Frontal cortex (tissue), 4 donors: ENCODE measurements around the gene KRTAP5-2. TPM values are rescaled to one million over a fixed set of nuclear protein-coding genes. Genes with fewer than 3 reads are reported as not detected.
"Not testable (repeated sequence)": the region's sequence is repeated elsewhere in the genome, so short reads cannot be mapped to it uniquely, and the experiment has no call there.

Experiments used
- DNase-seq, 2 donors: peaks; one replicate each; pipeline ENCODE4 v3.0.0; 2012; ENCODE audit warnings: low spot score in 2 of 2
- FAIRE-seq: peaks from 2 replicates; lab custom pipeline; 2012; peaks lifted over from hg19 to GRCh38; lab: Jason Lieb, UNC
- total RNA-seq: library from RNA; depleted of rRNA; stranded (reverse); fragments of >200 nt; gene quantifications from one replicate; pipeline ENCODE4 v1.2.3, GENCODE V29; 2014
- donor health status: control.
- donor health status: control.
- donor health status: control.

Gene KRTAP5-2
- total RNA-seq, 1 donor from 2014 or later: not detected

- no peak for FAIRE-seq
Observed at GRCh38 chr11:1629326-1630185, 31.5 kb upstream of the KRTAP5-2 start, which contains the start of gene KRTAP5-5. Gene KRTAP5-5, plus strand, starts transcription at chr11:1629775. Its CDS starts 66 bp downstream, at chr11:1629841.

DNA sequence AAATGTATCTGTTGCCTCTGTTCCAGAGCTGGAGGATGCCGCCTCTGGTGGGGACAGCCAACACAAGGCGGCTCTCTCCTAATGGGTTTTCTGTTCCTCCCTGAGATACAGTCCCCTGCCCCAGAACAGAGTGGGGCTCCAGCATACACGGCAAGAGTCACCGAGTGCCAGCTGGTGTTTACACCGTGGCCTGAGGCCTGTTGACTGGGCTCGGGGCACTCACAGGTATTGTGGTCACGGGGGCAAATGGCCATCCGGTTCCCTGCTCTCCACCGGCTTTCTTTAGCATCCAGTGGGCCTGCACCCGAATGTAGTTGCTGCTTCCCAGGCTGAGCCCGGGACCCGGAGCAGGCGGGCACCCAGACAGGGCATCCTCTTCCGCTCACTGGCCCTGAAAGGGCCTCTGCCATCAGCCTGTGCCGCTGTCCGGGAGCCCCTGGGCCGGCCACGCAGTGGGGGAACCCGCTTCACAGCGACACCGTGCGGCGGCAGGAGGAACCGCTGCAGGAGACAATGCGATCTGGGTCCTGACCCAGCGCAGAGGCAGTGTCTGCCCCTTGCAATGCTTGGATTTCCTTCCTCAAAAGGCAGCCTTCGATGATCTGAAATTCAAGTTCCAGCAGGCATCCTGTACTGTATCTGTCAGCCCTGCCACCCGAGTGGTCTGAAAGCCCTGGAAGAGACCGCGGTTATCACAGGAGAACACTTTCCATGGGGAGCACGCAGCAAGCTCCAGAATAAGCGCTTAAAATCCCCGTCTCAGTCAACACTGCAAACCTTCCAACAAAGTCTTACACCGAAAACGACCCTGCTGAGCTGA lies 30.6 kb upstream of the KRTAP5-2 start:
- FAIRE-seq (no peak), DNase-seq (peak; percentile 71 to 82)

More at GRCh38 chr11:1629326-1630185, 31.5 kb upstream of the KRTAP5-2 start, which contains the start of gene KRTAP5-5:
- no peak for DNase-seq

- FAIRE-seq (no peak), DNase-seq (no peak)
Observed at GRCh38 chr11:1625541-1625940, 27.4 kb upstream of the KRTAP5-2 start.

- FAIRE-seq: no peak
- DNase-seq: no peak
Observed at GRCh38 chr11:1624621-1625020, 26.5 kb upstream of the KRTAP5-2 start.

- FAIRE-seq (no peak), DNase-seq (no peak)
Observed at GRCh38 chr11:1623716-1624115, 25.6 kb upstream of the KRTAP5-2 start.

DNA sequence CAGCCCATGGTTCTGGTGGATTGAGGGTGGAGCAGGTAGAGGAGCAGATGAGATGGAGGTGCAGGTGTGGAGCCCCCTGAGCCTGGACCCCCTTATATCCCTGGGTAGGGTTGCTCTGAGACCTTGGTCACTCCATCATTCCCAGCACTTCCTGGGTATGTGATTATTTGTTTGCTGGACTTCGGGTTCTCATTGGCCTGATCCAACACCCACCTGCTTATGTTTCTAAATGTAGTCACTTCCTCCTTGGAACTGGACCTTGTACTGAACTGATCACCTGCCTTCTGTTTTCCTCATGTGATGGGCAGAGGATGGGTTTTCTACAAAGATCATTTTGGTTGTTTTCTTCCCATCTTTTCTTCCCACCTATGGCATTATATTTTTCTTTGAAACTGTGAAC lies 24.0 kb upstream of the KRTAP5-2 start, which contains the start of gene KRTAP5-4:
Gene KRTAP5-4, minus strand, starts transcription at position 53 of the 400 bp plus-strand sequence. Its CDS starts 45 bp downstream, at position 8.
- FAIRE-seq (no peak), DNase-seq (no peak)

DNA sequence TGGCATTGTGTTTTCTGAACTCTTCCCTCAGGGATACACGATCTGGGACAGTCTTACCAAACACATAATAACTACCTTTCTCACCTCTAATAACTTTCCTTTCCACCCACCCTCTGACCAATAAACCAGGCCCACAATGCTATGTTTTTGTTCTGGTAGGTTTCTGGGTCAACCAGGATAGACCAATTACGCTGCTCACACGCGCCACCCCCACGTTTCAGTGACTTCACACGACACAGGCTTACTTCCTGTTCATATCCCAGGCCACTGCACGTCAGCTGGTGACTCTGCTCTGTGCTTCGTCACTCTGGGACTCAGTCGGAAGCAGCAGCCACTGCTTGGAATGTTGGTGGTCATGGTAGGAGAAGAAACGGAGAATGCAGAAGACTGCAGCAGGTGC lies 21.4 kb upstream of the KRTAP5-2 start:
- DNase-seq (no peak), FAIRE-seq (no peak)

DNA sequence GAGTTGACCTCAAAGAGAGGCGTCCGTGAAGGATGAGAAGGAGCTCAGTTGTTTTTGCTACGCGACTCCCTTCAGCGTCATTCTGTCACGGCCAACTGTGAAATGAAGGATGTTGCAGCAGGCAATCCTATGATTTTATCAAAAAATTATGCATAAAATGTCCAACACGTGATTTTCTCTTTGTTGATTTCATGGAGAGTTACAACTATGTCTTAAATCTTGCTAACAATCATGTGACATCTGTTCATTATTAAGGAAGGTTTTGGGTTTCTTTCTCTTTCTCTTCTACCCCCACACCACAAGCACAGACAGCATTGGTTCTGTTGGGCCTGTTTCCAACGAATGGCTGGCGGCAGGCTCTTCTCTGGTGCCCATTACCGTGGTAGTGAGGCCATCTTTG lies 20.1 kb upstream of the KRTAP5-2 start:
- FAIRE-seq: no peak
- no peak for DNase-seq

DNA sequence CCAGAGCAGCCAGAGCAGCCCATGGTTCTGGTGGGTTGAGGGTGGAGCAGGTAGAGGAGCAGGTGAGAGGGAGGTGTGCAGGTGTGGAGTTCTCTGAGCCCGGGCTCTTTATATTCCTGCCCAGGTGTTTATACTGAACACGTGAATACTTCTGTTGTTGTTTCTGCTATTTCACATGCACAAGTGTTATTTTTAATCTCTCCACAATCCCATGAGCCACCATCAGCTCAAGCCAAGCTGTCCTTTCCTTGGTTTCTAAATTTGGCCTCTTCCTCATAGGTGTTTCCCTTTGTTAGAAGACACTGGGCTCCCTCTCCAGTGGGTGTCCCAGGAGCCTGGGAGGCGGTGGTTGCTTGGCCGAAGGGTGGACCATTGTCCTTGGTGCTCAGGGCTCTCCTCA lies 10.3 kb upstream of the KRTAP5-2 start, which contains the start of gene KRTAP5-3:
Gene KRTAP5-3, minus strand, starts transcription at position 101 of the 400 bp plus-strand sequence. Its CDS starts 78 bp downstream, at position 23.
- no peak for DNase-seq
- no peak for FAIRE-seq

- FAIRE-seq, DNase-seq: not testable (repeated sequence)
Observed at GRCh38 chr11:1607901-1608300, 9.8 kb upstream of the KRTAP5-2 start.

- FAIRE-seq, DNase-seq: not testable (repeated sequence)
Observed at GRCh38 chr11:1607156-1607845, 9.2 kb upstream of the KRTAP5-2 start.

DNA sequence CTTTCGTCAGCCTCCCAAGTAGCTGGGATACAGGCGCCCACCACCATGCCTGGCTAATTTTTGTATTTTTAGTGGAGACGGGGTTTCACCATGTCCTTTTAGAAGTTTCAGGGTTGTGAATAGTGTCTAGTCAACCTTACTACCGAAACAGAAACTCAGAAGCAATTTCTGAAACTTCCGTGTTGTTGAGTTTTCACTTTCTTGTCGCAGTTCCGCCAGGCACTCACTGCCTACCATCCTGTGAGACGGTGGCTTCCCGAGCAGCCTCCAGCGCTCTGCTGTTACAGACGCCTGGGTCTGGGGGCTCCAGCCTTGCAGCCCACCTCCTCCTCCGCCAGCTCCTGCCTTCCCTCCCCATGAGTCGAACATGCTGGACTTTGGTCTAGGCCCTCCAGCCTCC lies 7.8 kb upstream of the KRTAP5-2 start:
- not testable (repeated sequence) for DNase-seq, FAIRE-seq

DNA sequence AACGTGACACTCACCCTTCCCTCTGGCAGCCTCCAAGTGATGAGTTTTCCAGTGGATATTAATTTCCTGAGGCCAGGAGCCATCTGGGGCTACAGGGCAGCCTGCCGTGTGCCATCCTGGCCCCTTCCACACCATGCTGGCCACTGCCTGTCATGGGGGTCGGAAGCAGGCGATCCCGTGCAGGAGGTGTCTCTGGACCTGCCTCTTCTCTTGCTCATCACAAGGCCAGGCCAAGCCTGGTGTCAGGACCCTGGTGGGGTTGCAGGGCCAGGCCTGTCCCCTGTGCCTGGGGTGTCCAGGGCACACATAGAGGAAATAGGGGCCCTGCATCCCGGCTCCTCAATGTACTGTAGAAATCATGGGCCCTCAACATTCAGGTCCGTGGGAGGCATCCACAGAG lies 6.6 kb upstream of the KRTAP5-2 start:
- FAIRE-seq: no peak
- DNase-seq: no peak

DNA sequence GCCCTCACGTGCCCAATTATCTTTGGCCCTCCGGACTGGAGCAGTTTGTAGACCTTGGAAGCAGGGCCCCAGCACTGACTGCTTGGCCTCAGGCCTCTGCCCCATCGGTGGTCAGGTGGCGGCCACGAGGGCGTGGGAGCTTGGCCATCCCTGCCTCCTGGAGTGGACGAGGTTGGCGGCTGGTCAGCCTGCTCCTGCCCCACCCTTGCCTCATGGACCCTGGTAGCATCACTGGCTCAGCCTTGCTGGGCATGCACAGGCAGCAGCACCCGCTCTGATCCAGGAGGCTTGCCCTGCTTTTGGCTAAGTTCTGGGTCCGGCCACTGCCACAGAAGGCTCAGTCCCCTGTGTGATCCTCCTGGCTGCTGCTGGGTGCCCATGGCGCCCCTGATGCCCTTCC lies 6.1 kb upstream of the KRTAP5-2 start:
- no peak for DNase-seq
- no peak for FAIRE-seq

- DNase-seq: no peak
- FAIRE-seq: no peak
Observed at GRCh38 chr11:1603629-1604028, 5.5 kb upstream of the KRTAP5-2 start.

- not testable (repeated sequence) for DNase-seq, FAIRE-seq
Observed at GRCh38 chr11:1601663-1602062, 3.6 kb upstream of the KRTAP5-2 start.

- no peak for DNase-seq
- FAIRE-seq: no peak
Observed at GRCh38 chr11:1600626-1601025, 2.5 kb upstream of the KRTAP5-2 start.

DNA sequence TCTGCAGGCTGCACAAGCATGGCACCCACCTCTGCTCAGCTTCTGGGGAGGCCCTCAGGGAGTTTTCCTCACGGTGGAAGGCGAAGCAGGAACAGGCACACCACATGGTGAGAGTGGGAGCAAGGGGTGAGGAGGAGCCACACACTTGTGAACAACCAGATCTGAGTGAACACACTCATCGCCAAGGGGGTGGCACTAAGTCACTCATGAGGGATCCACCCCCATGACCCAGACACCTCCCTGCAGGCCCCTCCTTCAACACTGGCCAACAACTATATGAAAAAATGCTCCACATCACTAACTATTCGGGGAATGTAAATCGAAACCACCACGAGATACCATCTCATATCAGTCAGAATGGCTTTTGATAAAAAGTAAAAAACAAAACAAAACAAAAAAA lies 722 bp upstream of the KRTAP5-2 start:
- DNase-seq (no peak), FAIRE-seq (no peak)

- not testable (repeated sequence) for DNase-seq, FAIRE-seq
Observed at GRCh38 chr11:1598406-1598805, 312 bp upstream of the KRTAP5-2 start.
